Measurements from ENCODE around the gene IREB2. TPM values are rescaled to one million over a fixed set of nuclear protein-coding genes. Genes with fewer than 3 reads are reported as not detected.

IREB2 gene
- total RNA-seq, 2 experiments from 2014 or later, result 27.1 to 77.6 TPM

GRCh38 chr15:78421238-78421965, 16.6 kb upstream of the IREB2 start:
- CTCF ChIA-PET (ENCODE audit: unreplicated experiment), result no interaction called here
- intact Hi-C loops (cut with micrococcal nuclease; ENCODE audit: unreplicated experiment), result loop anchor here (5.0 kb wide), 1 partner anchor 309 kb away; no protein-coding TSS in a partner anchor
- TF ChIP-seq CTCF (conservative IDR thresholded peaks at IDR 0.05; ENCODE audit: low read length) (no peak), EZH2phosphoT487 (IDR thresholded peaks at IDR 0.05; ENCODE audit: borderline replicate concordance, low read depth, low read length) (no peak)

GRCh38 chr15:78422571-78423340, 15.3 kb upstream of the IREB2 start:
- Histone ChIP-seq H3K9me2 (ENCODE audit: insufficient read depth, low read length) (no peaks in the 10 kb centered on the region), H3K27ac (ENCODE audit: low read depth, low read length, poor library complexity, severe bottlenecking) (no peak overlapping the region), H3K36me3 (ENCODE audit: insufficient read depth, low read length) (no peaks in the 10 kb centered on the region), H4K20me1 (ENCODE audit: insufficient read depth, low read length) (no peaks in the 10 kb centered on the region), H3K4me3 (ENCODE audit: low read depth, low read length, poor library complexity, severe bottlenecking) (no peak overlapping the region), H3K9me3 (ENCODE audit: low read length) (no peaks in the 10 kb centered on the region), H2AFZ (ENCODE audit: low read length) (no peak overlapping the region), H3K4me1 (ENCODE audit: insufficient read depth, low read length, poor library complexity, severe bottlenecking) (peaks cover 5% of the 10 kb centered on the region), H3K79me2 (ENCODE audit: insufficient read depth, low read depth, low read length) (no peaks in the 10 kb centered on the region), H3K4me2 (ENCODE audit: low read length) (no peak overlapping the region)
- BruUV-seq (replicated peaks), result no TSS peak
- TF ChIP-seq EZH2phosphoT487 (IDR thresholded peaks at IDR 0.05; ENCODE audit: borderline replicate concordance, low read depth, low read length) (no peak), CTCF (conservative IDR thresholded peaks at IDR 0.05; ENCODE audit: low read length) (peak; percentile 96)
- DNase-seq (ENCODE audit: low spot score), result peak; percentile 63
- POLR2A ChIA-PET, result interaction anchor here (0.6 kb wide), 1 partner anchor 10 kb away, joined by 6 read pairs; no protein-coding TSS in a partner anchor
- CTCF ChIA-PET (ENCODE audit: unreplicated experiment), result interaction anchor here (1.5 kb wide), 1 partner anchor 114 kb away, joined by 4 read pairs; no protein-coding TSS in a partner anchor
- intact Hi-C loops (cut with micrococcal nuclease; ENCODE audit: unreplicated experiment), result loop anchor here (1.0 to 5.0 kb wide), 2 partner anchors 114 to 310 kb away; no protein-coding TSS in a partner anchor

More at GRCh38 chr15:78421238-78421965, 16.6 kb upstream of the IREB2 start:
- H3K9me3 ChIP-seq (ENCODE audit: low read length), result no peaks in the 10 kb centered on the region
- H3K36me3 ChIP-seq (ENCODE audit: insufficient read depth, low read length), result no peaks in the 10 kb centered on the region
- H4K20me1 ChIP-seq (ENCODE audit: insufficient read depth, low read length), result no peaks in the 10 kb centered on the region
- no peak overlapping the region for H3K4me3 ChIP-seq (ENCODE audit: low read depth, low read length, poor library complexity, severe bottlenecking)
- no peak overlapping the region for H2AFZ ChIP-seq (ENCODE audit: low read length)
- H3K4me2 ChIP-seq (ENCODE audit: low read length), result no peak overlapping the region
- no peaks in the 10 kb centered on the region for H3K9me2 ChIP-seq (ENCODE audit: insufficient read depth, low read length)
- H3K4me1 ChIP-seq (ENCODE audit: insufficient read depth, low read length, poor library complexity, severe bottlenecking), result peaks cover 5% of the 10 kb centered on the region
- BruUV-seq (replicated peaks), result no TSS peak
- H3K79me2 ChIP-seq (ENCODE audit: insufficient read depth, low read depth, low read length), result no peaks in the 10 kb centered on the region
- H3K27ac ChIP-seq (ENCODE audit: low read depth, low read length, poor library complexity, severe bottlenecking), result no peak overlapping the region
- POLR2A ChIA-PET, result no interaction called here
- DNase-seq (ENCODE audit: low spot score), result no peak

Data from OCI-LY7 (cell line).